DND-41 (cell line): Measurements from ENCODE around the gene GPNMB.
"Not testable (repeated sequence)": the region's sequence is repeated elsewhere in the genome, so short reads cannot be mapped to it uniquely, and the experiment has no call there.

Source experiments
- ATAC-seq: fragments of 200-7000 bp; cut with Tn5 transposase; 3 replicates; pipeline ENCODE4 v1.9.1; 2021; ENCODE audit warnings: low read depth; ENCODE audit not compliant: insufficient read depth
- DNase-seq: peaks from one replicate; pipeline ENCODE4 v3.0.0-alpha.2; 2020
- H2AFZ ChIP-seq: 2 replicates; pipeline ENCODE4 v1.6.0; 2012; ENCODE audit warnings: low read depth, low read length
- H3K27ac ChIP-seq: 2 replicates; pipeline ENCODE4 v1.5.1; 2012; ENCODE audit warnings: low read length, inconsistent platforms
- H3K27me3 ChIP-seq: fragments of 200-600 bp; sonication (generic); 2 replicates; pipeline ENCODE4 v1.6.0; 2012; ENCODE audit warnings: low read length, mild to moderate bottlenecking, inconsistent platforms; ENCODE audit not compliant: insufficient read depth, poor library complexity
- H3K36me3 ChIP-seq: 2 replicates; pipeline ENCODE4 v1.5.1; 2012; ENCODE audit warnings: low read length, inconsistent platforms; ENCODE audit not compliant: insufficient read depth
- H3K4me1 ChIP-seq: 2 replicates; pipeline ENCODE4 v1.5.1; 2012; ENCODE audit warnings: mild to moderate bottlenecking, low read length; ENCODE audit not compliant: insufficient read depth
- H3K4me2 ChIP-seq: 2 replicates; pipeline ENCODE4 v1.6.0; 2012; ENCODE audit warnings: mild to moderate bottlenecking, moderate library complexity, low read length, inconsistent platforms; ENCODE audit not compliant: insufficient read depth
- H3K4me3 ChIP-seq, 2 experiments: fragments of 200-600 bp in 1 of 2; shearing (Covaris generic) in 1 of 2; 2 replicates each; pipeline ENCODE4 v1.5.1; 2012 to 2016; ENCODE audit warnings: inconsistent platforms in 2 of 2, low read length in 2 of 2, mild to moderate bottlenecking in 2 of 2, low read depth in 1 of 2, moderate library complexity in 1 of 2
- H3K79me2 ChIP-seq: 2 replicates; pipeline ENCODE4 v1.6.0; 2012; ENCODE audit warnings: low read length, inconsistent platforms; ENCODE audit not compliant: insufficient read depth
- H3K9ac ChIP-seq: 2 replicates; pipeline ENCODE4 v1.6.0; 2012; ENCODE audit warnings: low read depth, mild to moderate bottlenecking, inconsistent platforms, low read length, moderate library complexity
- H3K9me3 ChIP-seq: 2 replicates; pipeline ENCODE4 v1.5.1; 2012; ENCODE audit warnings: low read length, moderate library complexity, mild to moderate bottlenecking, inconsistent platforms; ENCODE audit not compliant: insufficient read depth, severe bottlenecking
- H4K20me1 ChIP-seq: 2 replicates; pipeline ENCODE4 v1.6.0; 2012; ENCODE audit warnings: low read length; ENCODE audit not compliant: insufficient read depth
- EZH2 ChIP-seq: IDR thresholded peaks from 3 replicates; pipeline ENCODE4 v1.6.1; 2012; ENCODE audit warnings: borderline replicate concordance, low read depth, mild to moderate bottlenecking, moderate library complexity, low read length, inconsistent platforms; ENCODE audit not compliant: severe bottlenecking
- TF ChIP-seq, protein P1 (sequence below): IDR thresholded peaks from 2 replicates; pipeline ENCODE4 v1.5.1; 2012; ENCODE audit warnings: borderline replicate concordance, low read length, moderate library complexity, mild to moderate bottlenecking; ENCODE audit not compliant: poor library complexity, severe bottlenecking; ENCODE audit errors: extremely low read depth

GPNMB gene

GRCh38 chr7:23308754-23309153 lies 62.2 kb downstream of the GPNMB start:
- H3K36me3 ChIP-seq, result peaks cover 44% of the 10 kb centered on the region
- H3K4me3 ChIP-seq, result no peak overlapping the region
- no peak overlapping the region for H3K9ac ChIP-seq
- H3K4me1 ChIP-seq, result no peaks in the 10 kb centered on the region
- no peaks in the 10 kb centered on the region for H3K9me3 ChIP-seq
- DNase-seq (no peak), ATAC-seq (no peak)
- H3K4me2 ChIP-seq, result no peak overlapping the region
- peaks cover 36% of the 10 kb centered on the region for H3K79me2 ChIP-seq
- no peaks in the 10 kb centered on the region for H3K27me3 ChIP-seq
- TF ChIP-seq, protein P1, sequence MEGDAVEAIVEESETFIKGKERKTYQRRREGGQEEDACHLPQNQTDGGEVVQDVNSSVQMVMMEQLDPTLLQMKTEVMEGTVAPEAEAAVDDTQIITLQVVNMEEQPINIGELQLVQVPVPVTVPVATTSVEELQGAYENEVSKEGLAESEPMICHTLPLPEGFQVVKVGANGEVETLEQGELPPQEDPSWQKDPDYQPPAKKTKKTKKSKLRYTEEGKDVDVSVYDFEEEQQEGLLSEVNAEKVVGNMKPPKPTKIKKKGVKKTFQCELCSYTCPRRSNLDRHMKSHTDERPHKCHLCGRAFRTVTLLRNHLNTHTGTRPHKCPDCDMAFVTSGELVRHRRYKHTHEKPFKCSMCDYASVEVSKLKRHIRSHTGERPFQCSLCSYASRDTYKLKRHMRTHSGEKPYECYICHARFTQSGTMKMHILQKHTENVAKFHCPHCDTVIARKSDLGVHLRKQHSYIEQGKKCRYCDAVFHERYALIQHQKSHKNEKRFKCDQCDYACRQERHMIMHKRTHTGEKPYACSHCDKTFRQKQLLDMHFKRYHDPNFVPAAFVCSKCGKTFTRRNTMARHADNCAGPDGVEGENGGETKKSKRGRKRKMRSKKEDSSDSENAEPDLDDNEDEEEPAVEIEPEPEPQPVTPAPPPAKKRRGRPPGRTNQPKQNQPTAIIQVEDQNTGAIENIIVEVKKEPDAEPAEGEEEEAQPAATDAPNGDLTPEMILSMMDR, result no peak
- TF ChIP-seq EZH2, result no peak
- no peak overlapping the region for H2AFZ ChIP-seq
- no peak overlapping the region for H3K27ac ChIP-seq
- H4K20me1 ChIP-seq, result peaks cover 11% of the 10 kb centered on the region; the same call in 1 of the 2 replicates

- H3K27me3 ChIP-seq, DNase-seq, H3K4me1 ChIP-seq, H2AFZ ChIP-seq, H3K27ac ChIP-seq, H3K9me3 ChIP-seq, H3K4me2 ChIP-seq, H3K79me2 ChIP-seq, ATAC-seq, H3K9ac ChIP-seq, H3K4me3 ChIP-seq: not testable (repeated sequence)
- Histone ChIP-seq H4K20me1 (peaks cover 11% of the 10 kb centered on the region; the same call in 1 of the 2 replicates), H3K36me3 (peaks cover 37% of the 10 kb centered on the region)
These were observed 65.6 kb downstream of the GPNMB start for GRCh38 chr7:23312141-23312540.

- ATAC-seq, result no peak
- Histone ChIP-seq H3K9me3 (no peaks in the 10 kb centered on the region), H2AFZ (no peak overlapping the region), H3K27me3 (no peaks in the 10 kb centered on the region), H3K79me2 (no peaks in the 10 kb centered on the region), H3K27ac (no peak overlapping the region), H3K36me3 (peaks cover 5% of the 10 kb centered on the region; the same call in 1 of the 2 replicates), H3K4me1 (no peaks in the 10 kb centered on the region), H4K20me1 (no peaks in the 10 kb centered on the region), H3K9ac (no peak overlapping the region), H3K4me2 (no peak overlapping the region), H3K4me3 (no peak overlapping the region)
- no peak for DNase-seq
- TF ChIP-seq, protein P1, result no peak
- TF ChIP-seq EZH2, result no peak
These were observed 68.8 kb downstream of the GPNMB start for GRCh38 chr7:23315366-23315765.
